Endothelial cell of umbilical vein (primary cell): ENCODE measurements around the gene STARD13. TPM values are rescaled to one million over a fixed set of nuclear protein-coding genes. Genes with fewer than 3 reads are reported as not detected.

ENCODE experiments used
- BruUV-seq: library from RNA; stranded (reverse); fragments of 400-500 nt; replicated peaks from 2 replicates; lab custom pipeline; 2021; lab: Mats Ljungman, UMichigan
- CTCF ChIA-PET: fragments of 300-600, 350-600 bp; sonication (Branson Sonifier 250); formaldehyde crosslinking; loops from one replicate; lab custom pipeline; 2021; ENCODE audit warnings: antibody characterized with exemption, inconsistent platforms; lab: Charles Lee
- POLR2A ChIA-PET: fragments of 300-600, 350-600 bp; sonication (Branson Sonifier 250); formaldehyde crosslinking; loops from one replicate; lab custom pipeline; 2021; ENCODE audit warnings: antibody characterized with exemption, inconsistent platforms; lab: Charles Lee
- DNase-seq: peaks from one replicate; pipeline ENCODE4 v3.0.0-alpha.2; 2011; ENCODE audit warnings: low read depth, low spot score
- FAIRE-seq: peaks from 2 replicates; lab custom pipeline; 2011; peaks lifted over from hg19 to GRCh38; lab: Jason Lieb, UNC
- H2AFZ ChIP-seq: 2 replicates; pipeline ENCODE4 v1.6.0; 2012; ENCODE audit warnings: low read depth, low read length, control low read depth, inconsistent platforms
- H3K27ac ChIP-seq: 2 replicates; pipeline ENCODE4 v1.5.1; 2011; ENCODE audit warnings: low read depth, mild to moderate bottlenecking, control low read depth, low read length, moderate library complexity; ENCODE audit not compliant: insufficient read depth
- H3K27me3 ChIP-seq, 2 experiments: 2 replicates each; pipeline versions ENCODE4 v1.6.0 to v1.6.1; 2011; ENCODE audit warnings: low read length in 2 of 2, mixed read lengths in 1 of 2; ENCODE audit not compliant: control insufficient read depth in 2 of 2, insufficient read depth in 2 of 2
- H3K36me3 ChIP-seq, 2 experiments: 2 replicates in 1 of 2; 3 replicates in 1 of 2; pipeline ENCODE4 v1.5.1; 2011; ENCODE audit warnings: low read length in 2 of 2, mild to moderate bottlenecking in 1 of 2, moderate library complexity in 1 of 2; ENCODE audit not compliant: control insufficient read depth in 2 of 2, insufficient read depth in 2 of 2; ENCODE audit errors: extremely low read depth in 1 of 2
- H3K4me1 ChIP-seq: 3 replicates; pipeline ENCODE4 v1.5.1; 2011; ENCODE audit warnings: mild to moderate bottlenecking, low read length; ENCODE audit not compliant: control insufficient read depth, insufficient read depth; ENCODE audit errors: extremely low read depth
- H3K4me2 ChIP-seq: 2 replicates; pipeline ENCODE4 v1.6.1; 2011; ENCODE audit warnings: low read length, control low read depth, mixed read lengths; ENCODE audit not compliant: insufficient read depth
- H3K4me3 ChIP-seq, 3 experiments: fragments of 200-600 bp in 1 of 3; sonication (generic), shearing (Covaris generic) in 1 of 3; replicated peaks in 1 of 3; 2 replicates each; pipeline ENCODE4 v1.5.1; 2011 to 2016; ENCODE audit warnings: control low read depth in 3 of 3, low read length in 3 of 3, mild to moderate bottlenecking in 2 of 3, inconsistent platforms in 1 of 3, low read depth in 1 of 3, moderate library complexity in 1 of 3; ENCODE audit not compliant: insufficient read depth in 1 of 3
- H3K79me2 ChIP-seq: 2 replicates; pipeline ENCODE4 v1.6.0; 2012; ENCODE audit warnings: low read length, inconsistent platforms; ENCODE audit not compliant: control insufficient read depth, insufficient read depth
- H3K9ac ChIP-seq: replicated peaks from 2 replicates; pipeline ENCODE3; 2011; ENCODE audit warnings: low read length, control low read depth; ENCODE audit not compliant: insufficient read depth; ENCODE audit errors: extremely low read depth
- H3K9me1 ChIP-seq: replicated peaks from 3 replicates; pipeline ENCODE4 v1.6.0; 2011; ENCODE audit warnings: mild to moderate bottlenecking, low read length; ENCODE audit not compliant: control insufficient read depth, insufficient read depth; ENCODE audit errors: extremely low read depth
- H3K9me3 ChIP-seq: replicated peaks from 2 replicates; pipeline ENCODE4 v1.5.1; 2012; ENCODE audit warnings: low read length, inconsistent platforms; ENCODE audit not compliant: control insufficient read depth, insufficient read depth
- H4K20me1 ChIP-seq: replicated peaks from 2 replicates; pipeline ENCODE3; 2011; ENCODE audit warnings: mild to moderate bottlenecking, low read length; ENCODE audit not compliant: control insufficient read depth, insufficient read depth; ENCODE audit errors: extremely low read depth
- EZH2 ChIP-seq: IDR thresholded peaks from 2 replicates; pipeline ENCODE4 v1.6.1; 2012; ENCODE audit warnings: borderline replicate concordance, low read depth, mild to moderate bottlenecking, moderate library complexity, low read length, inconsistent platforms; ENCODE audit not compliant: severe bottlenecking
- FOS ChIP-seq: IDR thresholded peaks from 2 replicates; pipeline ENCODE4 v1.6.1; 2011; ENCODE audit warnings: mild to moderate bottlenecking, low read length, moderate library complexity, borderline replicate concordance; ENCODE audit not compliant: insufficient read depth
- GATA2 ChIP-seq: IDR thresholded peaks from 2 replicates; pipeline ENCODE4 v1.7.0; 2011; ENCODE audit warnings: low read depth, mild to moderate bottlenecking, moderate library complexity, mixed read lengths, low read length; ENCODE audit not compliant: insufficient read length, insufficient read depth
- JUN ChIP-seq: IDR thresholded peaks from 2 replicates; pipeline ENCODE4 v1.6.1; 2011; ENCODE audit warnings: borderline replicate concordance, low read depth; ENCODE audit not compliant: insufficient read length, insufficient read depth
- MYC ChIP-seq: IDR thresholded peaks from one replicate; pipeline ENCODE4 v1.6.1; 2011; ENCODE audit warnings: mild to moderate bottlenecking, low read depth, low read length
- POLR2A ChIP-seq: IDR thresholded peaks from 2 replicates; pipeline ENCODE4 v1.6.1; 2012; ENCODE audit warnings: low read depth, mild to moderate bottlenecking, control low read depth, low read length
- POLR2AphosphoS5 ChIP-seq: IDR thresholded peaks from 2 replicates; pipeline ENCODE4 v1.6.1; 2012; ENCODE audit warnings: low read depth, mild to moderate bottlenecking, control low read depth, low read length, moderate library complexity; ENCODE audit not compliant: insufficient read depth
- dilution Hi-C: fragments of 300-500 bp; cut with MboI; formaldehyde crosslinking; loops from one replicate; pipeline ENCODE4 v1.15.0; 2019; ENCODE audit warnings: low sequenced_read_pairs; ENCODE audit not compliant: extremely low pct_ligation_motif_present
- intact Hi-C: fragments of 100-400 bp; cut with micrococcal nuclease; formaldehyde crosslinking; loops from one replicate; pipeline ENCODE4 v1.10.0; 2022
- polyA plus RNA-seq, 4 experiments: library from polyadenylated mRNA; depleted of rRNA in 3 of 4; stranded (reverse) in 3 of 4; unstranded in 1 of 4; fragments of >200 nt; gene quantifications; 2 replicates each; pipeline versions ENCODE4 v1.2.1 to v1.2.3, GENCODE V29; 2011 to 2012; ENCODE audit warnings: missing spikeins in 1 of 4
- total RNA-seq: library from RNA; stranded (reverse); gene quantifications from 2 replicates; pipeline ENCODE4 v1.2.3, GENCODE V29; 2021
- TF ChIP-seq, protein P1 (sequence below), 2 donors: IDR thresholded peaks; 1 replicate in 1 of 2; 2 replicates in 1 of 2; pipeline ENCODE4 v1.5.1; 2011; ENCODE audit warnings: low read length in 2 of 2, mild to moderate bottlenecking in 2 of 2, moderate library complexity in 2 of 2, control low read depth in 1 of 2, inconsistent platforms in 1 of 2, low read depth in 1 of 2; ENCODE audit not compliant: insufficient read depth in 1 of 2; ENCODE audit errors: extremely low read depth in 1 of 2
- TF ChIP-seq, protein P2 (sequence below): IDR thresholded peaks from 2 replicates; pipeline ENCODE4 v1.6.1; 2011; ENCODE audit not compliant: insufficient read depth, insufficient read length

The STARD13 gene
- total and polyA plus RNA-seq, 2 donors (not counting 3 experiments of a cell fraction or from before 2014, with no cell fraction given): 11.0 to 47.7 TPM

DNA sequence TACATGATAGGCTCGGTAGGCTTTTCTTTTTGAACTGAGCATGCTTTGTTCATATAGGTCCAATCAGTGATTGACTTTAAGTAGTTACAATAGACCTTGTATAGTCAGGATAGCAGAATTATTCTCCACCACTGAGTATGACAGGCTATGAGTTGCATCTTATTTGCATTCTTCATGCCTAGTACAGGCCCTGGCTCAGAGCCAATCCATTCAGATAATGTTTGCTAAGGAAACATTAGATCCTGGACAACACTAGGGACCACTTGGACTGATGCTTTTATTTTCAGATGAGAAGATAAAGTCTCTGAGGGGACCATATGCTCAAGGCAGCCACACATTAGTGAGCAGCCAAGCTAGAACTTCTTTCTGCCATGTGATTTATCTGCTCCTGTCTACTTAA lies 135.4 kb downstream of the STARD13 start:
- CTCF ChIA-PET: no interaction called here
- Histone ChIP-seq H3K4me3 (no peak overlapping the region), H3K4me2 (no peak overlapping the region), H3K79me2 (peaks cover 41% of the 10 kb centered on the region), H3K4me1 (peaks cover 30% of the 10 kb centered on the region), H2AFZ (no peak overlapping the region), H4K20me1 (no peaks in the 10 kb centered on the region), H3K36me3 (no peaks in the 10 kb centered on the region), H3K9ac (no peak overlapping the region), H3K9me3 (no peaks in the 10 kb centered on the region), H3K9me1 (no peaks in the 10 kb centered on the region), H3K27ac (no peak overlapping the region), H3K27me3 (no peaks in the 10 kb centered on the region)
- intact Hi-C loops: no loop called here
- FAIRE-seq: peak; percentile 38
- BruUV-seq: no TSS peak
- TF ChIP-seq FOS: no peak
- TF ChIP-seq, protein P1, sequence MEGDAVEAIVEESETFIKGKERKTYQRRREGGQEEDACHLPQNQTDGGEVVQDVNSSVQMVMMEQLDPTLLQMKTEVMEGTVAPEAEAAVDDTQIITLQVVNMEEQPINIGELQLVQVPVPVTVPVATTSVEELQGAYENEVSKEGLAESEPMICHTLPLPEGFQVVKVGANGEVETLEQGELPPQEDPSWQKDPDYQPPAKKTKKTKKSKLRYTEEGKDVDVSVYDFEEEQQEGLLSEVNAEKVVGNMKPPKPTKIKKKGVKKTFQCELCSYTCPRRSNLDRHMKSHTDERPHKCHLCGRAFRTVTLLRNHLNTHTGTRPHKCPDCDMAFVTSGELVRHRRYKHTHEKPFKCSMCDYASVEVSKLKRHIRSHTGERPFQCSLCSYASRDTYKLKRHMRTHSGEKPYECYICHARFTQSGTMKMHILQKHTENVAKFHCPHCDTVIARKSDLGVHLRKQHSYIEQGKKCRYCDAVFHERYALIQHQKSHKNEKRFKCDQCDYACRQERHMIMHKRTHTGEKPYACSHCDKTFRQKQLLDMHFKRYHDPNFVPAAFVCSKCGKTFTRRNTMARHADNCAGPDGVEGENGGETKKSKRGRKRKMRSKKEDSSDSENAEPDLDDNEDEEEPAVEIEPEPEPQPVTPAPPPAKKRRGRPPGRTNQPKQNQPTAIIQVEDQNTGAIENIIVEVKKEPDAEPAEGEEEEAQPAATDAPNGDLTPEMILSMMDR (IDR thresholded peaks at IDR 0.05; ENCODE audit: extremely low read depth in 1 of 2, insufficient read depth in 1 of 2, low read depth in 1 of 2, low read length in 2 of 2): no peak
- TF ChIP-seq GATA2: peak; percentile 62
- TF ChIP-seq EZH2: no peak
- TF ChIP-seq, protein P2, sequence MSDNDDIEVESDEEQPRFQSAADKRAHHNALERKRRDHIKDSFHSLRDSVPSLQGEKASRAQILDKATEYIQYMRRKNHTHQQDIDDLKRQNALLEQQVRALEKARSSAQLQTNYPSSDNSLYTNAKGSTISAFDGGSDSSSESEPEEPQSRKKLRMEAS: no peak
- DNase-seq: peak; percentile 57
- dilution Hi-C loops: no loop called here
- POLR2A ChIA-PET: no interaction called here

DNA sequence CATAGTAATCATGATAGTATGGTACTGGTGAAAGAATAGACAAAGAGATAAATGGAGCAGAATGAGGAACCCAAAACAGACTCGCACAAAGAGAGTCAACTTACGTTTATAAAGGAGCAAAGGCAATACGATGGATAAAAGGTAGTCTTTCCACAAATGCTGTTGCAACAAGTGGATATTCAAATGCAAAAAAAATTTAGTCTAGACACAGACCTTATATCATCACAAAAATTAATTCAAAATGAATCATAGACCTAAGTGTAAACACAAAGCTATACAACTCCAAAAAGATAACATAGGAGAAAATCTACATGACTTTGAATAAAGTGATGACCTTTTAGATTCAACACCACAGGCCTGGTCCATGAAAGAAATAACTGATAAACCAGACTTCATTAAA lies 137.7 kb downstream of the STARD13 start:
- intact Hi-C loops (no loop called here), dilution Hi-C loops (no loop called here)
- H3K4me2 ChIP-seq: no peak overlapping the region
- H3K4me1 ChIP-seq: peaks cover 9% of the 10 kb centered on the region
- BruUV-seq: no TSS peak
- no peaks in the 10 kb centered on the region for H3K36me3 ChIP-seq
- H2AFZ ChIP-seq: no peak overlapping the region
- H3K27ac ChIP-seq: no peak overlapping the region
- FAIRE-seq (no peak), DNase-seq (no peak)
- H4K20me1 ChIP-seq: no peaks in the 10 kb centered on the region
- CTCF ChIA-PET: no interaction called here
- H3K9me3 ChIP-seq: no peaks in the 10 kb centered on the region
- POLR2A ChIA-PET: no interaction called here
- no peak overlapping the region for H3K9ac ChIP-seq
- no peak overlapping the region for H3K4me3 ChIP-seq
- TF ChIP-seq, protein P1 (IDR thresholded peaks at IDR 0.05; ENCODE audit: extremely low read depth in 1 of 2, insufficient read depth in 1 of 2, low read depth in 1 of 2, low read length in 2 of 2): no peak
- no peak for TF ChIP-seq GATA2
- no peak for TF ChIP-seq POLR2A
- no peak for TF ChIP-seq JUN
- TF ChIP-seq FOS: no peak
- TF ChIP-seq EZH2: no peak
- TF ChIP-seq, protein P2: no peak
- no peak for TF ChIP-seq MYC
- TF ChIP-seq POLR2AphosphoS5: no peak
- H3K9me1 ChIP-seq: no peaks in the 10 kb centered on the region
- no peaks in the 10 kb centered on the region for H3K27me3 ChIP-seq
- peaks cover 48% of the 10 kb centered on the region for H3K79me2 ChIP-seq
